Activated T-cell treated with anti-CD3 and anti-CD28 coated beads, Interleukin-2, amount 50 U/mL, for 4 hours (primary cell): ENCODE results near the gene VPS33A. TPM values are rescaled to one million over a fixed set of nuclear protein-coding genes. Genes with fewer than 3 reads are reported as not detected.
"Not testable (repeated sequence)": the region's sequence is repeated elsewhere in the genome, so short reads cannot be mapped to it uniquely, and the experiment has no call there.

Source experiments
- ATAC-seq, 2 donors: fragments of 200-7000 bp; cut with Tn5 transposase; one replicate each; pipeline ENCODE4 v1.10.0; 2021
- DNase-seq: peaks from one replicate; pipeline ENCODE4 v3.0.0-alpha.2; 2020
- H3K27me3 Mint-ChIP-seq: one replicate; pipeline ENCODE4 v1.8.0; 2021; ENCODE audit warnings: low read depth, mixed read lengths
- H3K36me3 Mint-ChIP-seq: one replicate; pipeline ENCODE4 v1.8.0; 2022; ENCODE audit warnings: mixed read lengths; ENCODE audit not compliant: insufficient read depth
- H3K4me1 Mint-ChIP-seq: one replicate; pipeline ENCODE4 v1.8.0; 2021; ENCODE audit warnings: low read depth, mixed read lengths
- H3K4me3 Mint-ChIP-seq: one replicate; pipeline ENCODE4 v1.8.0; 2021; ENCODE audit warnings: mild to moderate bottlenecking, moderate library complexity, mixed read lengths
- H3K9me3 Mint-ChIP-seq: one replicate; pipeline ENCODE4 v1.8.0; 2021; ENCODE audit warnings: mixed read lengths
- total RNA-seq, 3 donors: library from RNA; stranded (reverse); gene quantifications; one replicate each; pipeline ENCODE4 v1.2.1, GENCODE V29; 2021

VPS33A gene
- total RNA-seq, 3 donors from 2014 or later: 31.4 to 35.6 (median 32.3) TPM

DNA sequence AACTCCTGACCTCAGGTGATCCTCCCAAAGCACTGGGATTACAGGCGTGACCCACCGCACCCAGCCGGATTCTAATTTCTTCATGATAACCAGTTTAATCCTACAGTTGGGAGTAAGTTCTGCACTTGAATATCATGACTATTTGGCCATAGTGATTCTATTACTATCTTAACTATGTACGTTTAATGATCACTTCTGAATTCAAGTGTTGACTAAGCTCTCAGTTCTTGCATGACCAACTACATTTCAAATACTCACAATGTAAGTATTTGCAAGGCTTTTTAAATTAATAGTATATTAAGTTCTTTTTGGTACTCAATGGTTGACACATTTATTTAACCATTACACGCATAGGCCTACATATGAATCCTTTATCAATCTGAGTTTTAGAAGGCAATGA is 17.4 kb upstream of the VPS33A start:
- Mint-ChIP-seq H3K4me3 (no peak overlapping the region), H3K9me3 (no peaks in the 10 kb centered on the region), H3K27me3 (no peaks in the 10 kb centered on the region), H3K36me3 (peaks cover 13% of the 10 kb centered on the region), H3K4me1 (no peaks in the 10 kb centered on the region)
- ATAC-seq (no peak), DNase-seq (no peak)

DNA sequence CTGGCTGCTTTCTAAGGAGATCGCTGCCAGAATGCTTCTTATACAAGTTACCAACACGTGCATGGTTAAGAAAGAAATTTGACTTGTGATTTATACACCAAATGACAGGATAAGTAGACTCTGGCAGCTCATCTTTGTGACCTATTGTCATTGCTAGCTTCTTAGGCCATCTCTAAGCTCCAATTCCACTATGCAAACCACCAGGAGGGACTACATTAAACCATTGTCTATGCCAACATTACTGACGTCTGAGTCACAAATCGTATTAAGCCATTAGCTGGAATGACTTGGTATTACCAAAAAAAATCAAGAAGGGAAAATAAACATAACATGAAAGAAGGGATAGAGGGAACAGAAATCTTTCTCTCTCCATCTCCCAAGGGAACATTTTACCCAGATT is 15.8 kb upstream of the VPS33A start:
- Mint-ChIP-seq H3K4me3 (no peak overlapping the region), H3K27me3 (no peaks in the 10 kb centered on the region), H3K9me3 (no peaks in the 10 kb centered on the region), H3K4me1 (no peaks in the 10 kb centered on the region), H3K36me3 (peaks cover 17% of the 10 kb centered on the region)
- ATAC-seq (no peak), DNase-seq (no peak)

DNA sequence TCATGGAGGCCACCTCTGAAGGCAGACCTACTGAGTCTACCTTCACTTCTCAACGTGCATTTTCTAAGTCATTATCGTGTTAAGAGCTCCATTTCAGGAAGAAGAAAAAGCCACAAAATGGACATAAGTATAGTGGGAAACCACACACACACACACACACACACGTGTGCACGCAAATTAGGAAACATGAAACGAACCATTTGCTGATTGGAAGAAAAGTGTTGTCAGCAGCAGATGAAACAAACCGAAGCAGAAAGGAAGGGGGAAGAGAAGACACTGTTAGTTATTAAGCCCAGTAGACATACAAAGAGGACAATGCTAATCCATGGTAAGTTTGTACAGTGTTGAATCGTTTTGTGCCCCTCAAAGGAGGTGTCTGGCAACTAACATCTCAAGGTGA is 9.9 kb upstream of the VPS33A start:
- Mint-ChIP-seq H3K4me3 (no peak overlapping the region), H3K4me1 (no peaks in the 10 kb centered on the region), H3K27me3 (no peaks in the 10 kb centered on the region), H3K9me3 (no peaks in the 10 kb centered on the region), H3K36me3 (peaks cover 27% of the 10 kb centered on the region)
- no peak for DNase-seq
- ATAC-seq: no peak

DNA sequence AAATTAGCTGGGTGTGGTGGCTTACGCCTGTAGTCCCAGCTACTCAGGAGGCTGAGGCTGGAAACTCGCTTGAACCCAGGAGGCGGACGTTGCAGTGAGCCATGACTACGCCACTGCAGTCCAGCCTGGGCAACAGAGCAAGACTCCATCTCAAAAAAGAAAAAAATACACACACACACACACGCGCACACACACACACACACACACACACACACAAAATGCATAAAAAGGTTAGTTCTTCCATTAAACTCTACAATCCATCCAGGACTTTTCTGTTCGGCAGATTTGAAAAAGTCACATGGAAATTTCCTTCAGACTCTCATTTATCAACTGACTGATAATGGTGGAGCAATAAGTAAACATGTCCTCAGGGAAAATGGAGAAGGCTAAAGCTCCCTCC is 9.2 kb upstream of the VPS33A start:
- no peaks in the 10 kb centered on the region for H3K27me3 Mint-ChIP-seq
- peaks cover 27% of the 10 kb centered on the region for H3K36me3 Mint-ChIP-seq
- H3K4me3 Mint-ChIP-seq: no peak overlapping the region
- no peaks in the 10 kb centered on the region for H3K4me1 Mint-ChIP-seq
- no peak for DNase-seq
- H3K9me3 Mint-ChIP-seq: no peaks in the 10 kb centered on the region
- ATAC-seq: no peak

DNA sequence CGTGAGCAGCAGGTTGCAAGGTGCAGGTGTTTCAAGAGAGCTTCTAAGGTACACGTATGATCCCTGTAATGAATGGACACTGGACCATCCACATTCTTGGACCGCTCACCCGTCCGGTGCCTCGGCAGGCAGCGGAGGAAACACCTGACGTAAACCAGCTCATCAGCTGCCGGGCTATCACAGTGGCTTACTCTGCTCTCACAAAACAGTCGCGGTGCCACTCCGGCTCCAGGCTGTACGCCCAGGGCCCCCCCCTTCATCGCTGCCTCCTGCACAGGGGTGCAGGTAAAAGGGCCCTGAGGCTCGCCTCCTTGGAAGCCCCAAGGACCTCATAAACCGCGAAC is 436 bp downstream of the VPS33A start:
- H3K9me3 Mint-ChIP-seq: no peaks in the 10 kb centered on the region
- peak overlapping the region; percentile 96 for H3K4me3 Mint-ChIP-seq
- H3K36me3 Mint-ChIP-seq: peaks cover 7% of the 10 kb centered on the region
- ATAC-seq (peak; percentile 49 to 57), DNase-seq (peak; percentile 30)
- peaks cover 19% of the 10 kb centered on the region for H3K4me1 Mint-ChIP-seq
- H3K27me3 Mint-ChIP-seq: peaks cover 2% of the 10 kb centered on the region

DNA sequence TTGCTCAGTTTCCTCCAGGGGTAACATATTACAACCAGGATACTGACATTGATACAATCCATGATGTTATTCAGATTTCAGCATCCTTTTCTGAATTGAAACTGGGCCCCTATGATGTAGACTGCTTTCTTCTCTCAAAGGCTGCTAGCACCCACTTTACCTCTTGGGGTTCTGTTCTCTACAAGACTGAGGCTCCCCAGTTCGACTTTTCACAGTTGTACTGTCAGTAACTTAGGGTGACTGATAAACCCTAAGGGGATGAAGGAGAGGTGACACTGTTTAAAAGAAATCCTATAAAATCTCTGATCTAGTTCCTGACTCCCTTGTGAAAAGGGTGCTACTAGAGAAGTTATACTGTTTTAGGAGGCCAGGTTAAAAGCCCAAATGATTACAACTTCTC is 818 bp downstream of the VPS33A start:
- H3K36me3 Mint-ChIP-seq: peaks cover 8% of the 10 kb centered on the region
- peaks cover 2% of the 10 kb centered on the region for H3K27me3 Mint-ChIP-seq
- peak overlapping the region; percentile 96 for H3K4me3 Mint-ChIP-seq
- H3K4me1 Mint-ChIP-seq: peaks cover 19% of the 10 kb centered on the region
- no peak for DNase-seq
- H3K9me3 Mint-ChIP-seq: no peaks in the 10 kb centered on the region
- peak in 1 of 2 donors; percentile 6 for ATAC-seq

DNA sequence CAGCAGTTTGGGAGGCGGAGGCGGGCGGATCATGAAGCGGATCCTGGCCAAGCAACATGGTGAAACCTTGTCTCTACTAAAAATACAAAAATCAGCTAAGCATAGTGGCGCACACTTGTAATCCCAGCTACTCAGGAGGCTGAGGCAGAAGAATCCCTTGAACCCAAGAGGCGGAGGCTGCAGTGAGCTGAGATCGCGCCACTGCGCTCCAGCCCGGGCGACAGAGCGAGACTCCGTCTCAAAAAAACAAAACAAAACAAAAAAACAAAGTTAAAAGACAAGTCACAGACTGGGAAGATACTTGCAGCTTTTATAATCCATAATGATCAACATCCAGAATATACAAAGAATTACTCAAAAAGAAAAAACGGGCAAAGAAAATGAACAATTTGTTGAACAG is 5.6 kb downstream of the VPS33A start:
- ATAC-seq, H3K9me3 Mint-ChIP-seq: not testable (repeated sequence)
- H3K4me1 Mint-ChIP-seq: peaks cover 20% of the 10 kb centered on the region

DNA sequence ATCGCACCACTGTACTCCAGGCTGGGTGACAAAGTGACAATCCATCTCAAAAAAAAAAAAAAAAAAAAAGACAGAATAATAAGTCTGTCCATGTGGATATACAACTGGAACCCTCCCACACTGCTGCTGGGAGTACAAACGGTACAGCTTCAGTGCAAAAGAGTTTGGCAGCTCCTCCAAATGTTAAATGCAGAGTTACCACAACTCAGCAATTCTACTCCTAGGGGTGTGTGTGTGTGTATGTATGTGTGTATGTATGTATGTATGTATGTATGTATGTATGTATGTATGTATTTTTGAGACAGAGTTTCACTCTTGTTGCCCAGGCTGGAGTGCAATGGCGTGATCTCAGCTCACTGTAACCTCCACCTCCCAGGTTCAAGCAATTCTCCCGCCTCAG is 7.4 kb downstream of the VPS33A start:
- DNase-seq, H3K4me3 Mint-ChIP-seq, H3K27me3 Mint-ChIP-seq, ATAC-seq, H3K9me3 Mint-ChIP-seq, H3K4me1 Mint-ChIP-seq: not testable (repeated sequence)
- peaks cover 28% of the 10 kb centered on the region for H3K36me3 Mint-ChIP-seq

More for the DNA sequence above, 5.6 kb downstream of the VPS33A start:
- not testable (repeated sequence) for H3K4me3 Mint-ChIP-seq, H3K27me3 Mint-ChIP-seq, DNase-seq
- peaks cover 26% of the 10 kb centered on the region for H3K36me3 Mint-ChIP-seq

DNA sequence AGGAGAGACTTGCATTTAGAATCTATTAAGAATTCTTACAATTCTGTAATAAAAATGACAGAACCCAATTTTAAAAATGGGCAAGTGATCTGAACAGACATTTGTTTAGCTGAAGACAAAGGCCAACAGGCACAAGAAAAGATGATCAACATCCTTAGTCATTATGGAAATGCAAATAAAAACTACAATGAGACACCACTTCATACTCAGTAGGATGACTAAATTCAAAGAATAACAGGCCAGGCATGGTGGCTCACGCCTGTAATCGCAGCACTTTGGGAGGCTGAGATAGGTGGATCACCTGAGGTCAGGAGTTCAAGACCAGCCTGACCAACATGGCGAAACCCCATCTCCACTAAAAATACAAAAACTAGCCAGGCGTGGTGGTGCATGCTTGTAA is 7.8 kb downstream of the VPS33A start:
- H3K4me1 Mint-ChIP-seq, H3K4me3 Mint-ChIP-seq, DNase-seq, H3K27me3 Mint-ChIP-seq, H3K9me3 Mint-ChIP-seq, ATAC-seq: not testable (repeated sequence)
- H3K36me3 Mint-ChIP-seq: peaks cover 28% of the 10 kb centered on the region

DNA sequence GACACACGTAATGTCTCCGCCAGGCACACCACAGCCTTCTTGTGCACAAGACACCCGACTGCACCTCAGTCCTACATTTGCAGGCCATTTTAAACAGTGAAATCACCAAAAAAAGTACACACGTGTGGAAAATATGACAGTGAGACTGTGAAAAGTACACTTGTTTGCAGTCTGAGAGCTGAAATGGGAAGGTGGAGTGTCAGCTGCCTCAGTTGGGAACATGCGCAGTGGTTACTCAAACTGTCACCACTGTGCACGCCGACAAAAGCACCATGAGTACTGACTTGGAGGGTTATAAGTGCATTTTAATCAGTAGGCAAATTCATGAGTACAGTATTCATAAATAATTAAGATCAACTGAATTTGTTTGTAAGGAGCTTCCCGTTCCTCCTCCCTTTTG is 15.8 kb downstream of the VPS33A start:
- ATAC-seq (no peak), DNase-seq (no peak)
- Mint-ChIP-seq H3K27me3 (no peaks in the 10 kb centered on the region), H3K4me3 (no peak overlapping the region), H3K9me3 (no peaks in the 10 kb centered on the region), H3K36me3 (peaks cover 24% of the 10 kb centered on the region), H3K4me1 (peaks cover 6% of the 10 kb centered on the region)

DNA sequence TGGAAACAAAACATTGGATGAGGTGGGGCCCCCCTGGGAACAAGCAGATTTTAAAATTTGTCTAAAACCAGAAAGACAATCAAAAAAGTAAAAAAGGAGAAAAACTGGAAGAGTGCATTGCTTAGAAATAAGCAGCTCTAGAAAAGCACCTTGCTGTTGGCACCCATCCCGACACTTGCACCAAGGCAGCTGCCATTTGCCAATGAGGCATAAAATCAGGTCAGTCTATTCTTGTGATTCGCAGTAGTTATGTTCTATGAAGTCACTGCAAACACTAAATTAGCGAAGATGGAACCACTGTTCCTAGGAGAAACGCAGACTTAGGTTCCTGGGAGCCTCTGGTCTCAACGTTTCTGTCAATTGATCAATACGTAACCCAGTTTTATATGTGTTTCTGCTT is 16.2 kb downstream of the VPS33A start:
- Mint-ChIP-seq H3K9me3 (no peaks in the 10 kb centered on the region), H3K27me3 (no peaks in the 10 kb centered on the region), H3K4me1 (peaks cover 6% of the 10 kb centered on the region), H3K36me3 (peaks cover 24% of the 10 kb centered on the region), H3K4me3 (no peak overlapping the region)
- ATAC-seq (no peak), DNase-seq (no peak)

DNA sequence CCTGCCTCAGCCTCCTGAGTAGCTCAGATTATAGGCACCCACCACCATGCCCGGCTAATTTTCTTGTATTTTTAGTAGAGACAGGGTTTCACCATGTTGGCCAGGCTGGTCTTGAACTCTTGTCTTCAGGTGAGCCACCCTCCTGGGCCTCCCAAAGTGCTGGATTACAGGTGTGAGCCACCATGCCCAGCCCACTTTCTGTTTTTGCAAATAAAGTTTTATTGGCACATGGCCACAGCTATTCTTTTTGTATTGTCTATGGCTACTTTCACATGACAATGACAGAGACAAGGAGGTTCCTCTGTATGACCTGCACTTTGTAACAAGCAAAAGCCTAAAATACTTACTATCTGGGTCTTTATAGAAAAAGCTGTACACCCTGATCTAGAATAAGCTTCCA is 20.7 kb downstream of the VPS33A start:
- no peaks in the 10 kb centered on the region for H3K9me3 Mint-ChIP-seq
- no peaks in the 10 kb centered on the region for H3K27me3 Mint-ChIP-seq
- H3K4me3 Mint-ChIP-seq: peak overlapping the region; percentile 71
- DNase-seq (no peak), ATAC-seq (no peak)
- H3K36me3 Mint-ChIP-seq: peaks cover 23% of the 10 kb centered on the region
- H3K4me1 Mint-ChIP-seq: peaks cover 28% of the 10 kb centered on the region

DNA sequence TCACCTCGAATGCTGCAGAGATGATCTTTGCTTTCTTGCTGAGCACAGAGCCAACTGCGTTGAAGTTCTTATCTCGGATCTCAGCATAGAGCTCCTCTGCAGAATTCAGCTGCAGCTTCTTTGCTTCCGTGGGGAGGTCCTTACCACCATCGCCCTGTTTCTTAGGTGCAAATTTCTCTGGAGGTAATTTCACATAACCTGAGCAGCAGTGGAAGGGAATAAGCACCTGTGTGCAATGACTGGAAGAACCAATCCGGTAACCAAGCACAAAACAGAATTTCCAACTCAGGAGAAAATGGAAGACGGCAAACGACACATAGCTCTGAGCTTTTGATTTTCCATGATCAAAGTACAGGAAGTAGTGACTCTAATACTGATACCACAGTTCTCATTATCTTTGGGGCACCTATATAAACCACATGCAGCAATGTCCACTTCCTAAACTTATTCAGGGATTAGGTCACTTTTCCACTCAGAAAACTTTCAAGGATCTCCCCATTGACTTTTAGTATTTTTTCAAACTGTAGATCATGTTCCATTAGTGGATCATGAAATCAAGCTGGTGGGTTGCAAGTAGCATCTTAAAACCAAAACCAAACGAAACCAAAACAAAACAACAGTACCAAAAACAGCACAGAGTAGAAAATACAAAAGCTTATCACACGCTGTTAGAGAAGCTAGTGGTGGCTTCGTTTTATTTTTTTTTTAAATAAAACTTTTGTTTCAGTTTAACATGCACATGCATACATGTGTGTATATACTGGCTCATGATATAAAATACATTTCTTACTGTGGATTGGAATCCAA is 21.5 kb downstream of the VPS33A start:
- Mint-ChIP-seq H3K36me3 (peaks cover 23% of the 10 kb centered on the region), H3K4me1 (peaks cover 33% of the 10 kb centered on the region), H3K27me3 (no peaks in the 10 kb centered on the region), H3K4me3 (peak overlapping the region; percentile 71), H3K9me3 (no peaks in the 10 kb centered on the region)
- DNase-seq (no peak), ATAC-seq (peak; percentile 76 to 86)

DNA sequence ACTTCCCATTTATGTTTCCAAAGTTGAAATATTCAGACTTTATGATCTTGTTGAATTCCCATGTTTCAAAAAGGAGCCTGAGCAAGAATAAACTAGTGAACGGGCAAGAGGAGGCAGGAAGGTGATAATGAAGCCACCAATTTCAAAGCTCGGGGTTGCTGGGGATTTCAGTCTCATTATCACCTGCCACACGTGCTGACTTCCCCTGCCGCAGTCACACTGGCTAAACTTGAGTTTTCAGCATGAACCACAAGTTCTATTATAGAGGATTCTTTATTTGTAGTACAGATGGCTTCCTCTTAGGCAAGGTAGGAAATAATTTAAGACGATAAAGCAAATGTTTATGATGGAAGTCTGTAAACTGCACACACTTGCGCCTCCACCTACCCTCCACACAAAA is 22.3 kb downstream of the VPS33A start:
- ATAC-seq (no peak), DNase-seq (no peak)
- Mint-ChIP-seq H3K4me1 (peaks cover 33% of the 10 kb centered on the region), H3K36me3 (peaks cover 20% of the 10 kb centered on the region), H3K9me3 (no peaks in the 10 kb centered on the region), H3K4me3 (peak overlapping the region; percentile 71), H3K27me3 (no peaks in the 10 kb centered on the region)

DNA sequence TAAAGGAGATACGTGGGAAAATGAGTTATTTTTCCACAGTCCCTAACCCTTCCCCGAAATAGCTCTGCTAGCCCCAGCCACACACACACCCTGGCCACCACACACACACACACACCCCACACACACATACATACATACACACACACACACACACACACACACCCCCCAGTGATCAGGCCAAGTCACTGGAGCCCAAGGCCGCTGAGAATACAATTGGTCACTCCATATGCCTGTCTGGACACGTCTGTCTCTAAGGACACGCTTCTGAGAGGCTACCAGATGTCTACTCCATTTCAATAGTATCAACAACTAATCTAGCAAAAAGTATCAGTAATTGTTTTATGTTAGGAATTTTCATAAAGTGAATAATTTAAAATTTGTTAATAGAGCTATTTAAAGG is 27.4 kb downstream of the VPS33A start:
- Mint-ChIP-seq H3K4me1 (peaks cover 16% of the 10 kb centered on the region), H3K9me3 (no peaks in the 10 kb centered on the region), H3K4me3 (no peak overlapping the region), H3K27me3 (no peaks in the 10 kb centered on the region), H3K36me3 (peaks cover 23% of the 10 kb centered on the region)
- ATAC-seq (no peak), DNase-seq (no peak)
